ENCODE measurements around the gene STX19.

DNA sequence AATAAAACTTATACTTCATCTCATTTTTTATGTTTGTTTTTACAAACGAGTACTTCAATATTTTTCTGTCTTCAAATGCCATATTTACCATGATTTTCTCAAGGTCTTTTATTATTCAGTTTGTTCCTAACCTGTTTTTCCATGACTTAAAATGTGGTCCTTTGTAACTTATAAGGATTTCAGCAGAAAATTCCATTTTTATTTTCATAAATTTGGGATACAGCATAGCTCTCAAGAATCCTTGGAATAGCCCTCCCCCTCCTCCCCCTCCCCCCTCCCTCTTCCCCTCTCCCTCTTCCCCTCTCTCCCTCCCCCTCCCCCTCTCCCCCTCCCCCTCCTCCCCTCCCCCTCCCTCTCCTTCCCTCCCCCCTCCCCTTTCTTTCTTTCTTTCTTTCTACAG, 14.9 kb upstream of the STX19 start:
- TF ChIP-seq, protein P1, sequence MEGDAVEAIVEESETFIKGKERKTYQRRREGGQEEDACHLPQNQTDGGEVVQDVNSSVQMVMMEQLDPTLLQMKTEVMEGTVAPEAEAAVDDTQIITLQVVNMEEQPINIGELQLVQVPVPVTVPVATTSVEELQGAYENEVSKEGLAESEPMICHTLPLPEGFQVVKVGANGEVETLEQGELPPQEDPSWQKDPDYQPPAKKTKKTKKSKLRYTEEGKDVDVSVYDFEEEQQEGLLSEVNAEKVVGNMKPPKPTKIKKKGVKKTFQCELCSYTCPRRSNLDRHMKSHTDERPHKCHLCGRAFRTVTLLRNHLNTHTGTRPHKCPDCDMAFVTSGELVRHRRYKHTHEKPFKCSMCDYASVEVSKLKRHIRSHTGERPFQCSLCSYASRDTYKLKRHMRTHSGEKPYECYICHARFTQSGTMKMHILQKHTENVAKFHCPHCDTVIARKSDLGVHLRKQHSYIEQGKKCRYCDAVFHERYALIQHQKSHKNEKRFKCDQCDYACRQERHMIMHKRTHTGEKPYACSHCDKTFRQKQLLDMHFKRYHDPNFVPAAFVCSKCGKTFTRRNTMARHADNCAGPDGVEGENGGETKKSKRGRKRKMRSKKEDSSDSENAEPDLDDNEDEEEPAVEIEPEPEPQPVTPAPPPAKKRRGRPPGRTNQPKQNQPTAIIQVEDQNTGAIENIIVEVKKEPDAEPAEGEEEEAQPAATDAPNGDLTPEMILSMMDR (conservative IDR thresholded peaks at IDR 0.05): no peak
- no peak for TF ChIP-seq ZFX (IDR thresholded peaks at IDR 0.05)
